HepG2 (cell line): ENCODE results near the gene VPS9D1. TPM values are rescaled to one million over a fixed set of nuclear protein-coding genes. Genes with fewer than 3 reads are reported as not detected.
A peak's percentile ranks its signal among the peaks of the same experiment; 100 is the strongest.

Experiments
- ATF4 ChIP-seq, 2 experiments: fragments of 450-650 bp in 1 of 2; sonication (generic) in 1 of 2; formaldehyde crosslinking; IDR thresholded peaks; 2 replicates each; pipeline versions ENCODE4 v1.5.0 to v1.8.0; 2020 to 2022; ENCODE audit warnings: mild to moderate bottlenecking in 1 of 2, missing genetic modification reagents in 1 of 2
- CREB1 ChIP-seq, 2 experiments: fragments of 450-650 bp in 1 of 2; IDR thresholded peaks; 2 replicates each; pipeline ENCODE4 v1.6.1; 2016 to 2017; ENCODE audit warnings: control low read depth in 1 of 2, mild to moderate bottlenecking in 1 of 2, missing compliant biosample characterization in 1 of 2, missing genetic modification characterization in 1 of 2
- DMTF1 ChIP-seq: sonication (generic); formaldehyde crosslinking; IDR thresholded peaks from 2 replicates; pipeline ENCODE4 v1.4.0; 2020; ENCODE audit warnings: mild to moderate bottlenecking, missing genetic modification reagents
- HNRNPUL1 ChIP-seq: fragments of 200-400 bp; formaldehyde crosslinking; IDR thresholded peaks from 2 replicates; pipeline ENCODE4 v1.6.1; 2017; ENCODE audit warnings: low read depth, mild to moderate bottlenecking, low read length, moderate library complexity
- KAT8 ChIP-seq: IDR thresholded peaks from 2 replicates; pipeline ENCODE4 v1.6.1; 2016; ENCODE audit warnings: missing genetic modification reagents, missing compliant biosample characterization
- MIER3 ChIP-seq: IDR thresholded peaks from 2 replicates; pipeline ENCODE4 v1.6.1; 2016; ENCODE audit warnings: missing compliant biosample characterization, borderline replicate concordance
- MTERF4 ChIP-seq: sonication (generic); formaldehyde crosslinking; IDR thresholded peaks from 2 replicates; pipeline ENCODE4 v1.8.0; 2023; ENCODE audit warnings: mild to moderate bottlenecking, missing genetic modification reagents
- RBFOX2 ChIP-seq: fragments of 200-400 bp; formaldehyde crosslinking; IDR thresholded peaks from 2 replicates; pipeline ENCODE4 v1.6.1; 2017; ENCODE audit warnings: low read depth, mild to moderate bottlenecking, low read length
- RFX3 ChIP-seq: IDR thresholded peaks from 2 replicates; pipeline ENCODE4 v1.6.1; 2016; ENCODE audit warnings: missing biosample characterization, missing genetic modification reagents
- SMAD9 ChIP-seq: sonication (generic); formaldehyde crosslinking; IDR thresholded peaks from 2 replicates; pipeline ENCODE4 v1.5.1; 2020; ENCODE audit warnings: mild to moderate bottlenecking, missing genetic modification reagents
- SOX5 ChIP-seq: IDR thresholded peaks from 2 replicates; pipeline ENCODE4 v1.6.1; 2016; ENCODE audit warnings: borderline replicate concordance
- SRSF9 ChIP-seq: fragments of 200-400 bp; formaldehyde crosslinking; IDR thresholded peaks from 2 replicates; pipeline ENCODE4 v1.6.1; 2018; ENCODE audit warnings: borderline replicate concordance, mild to moderate bottlenecking, low read depth, low read length; ENCODE audit not compliant: insufficient read depth, poor library complexity, severe bottlenecking
- WIZ ChIP-seq: sonication (generic); formaldehyde crosslinking; IDR thresholded peaks from 2 replicates; pipeline ENCODE4 v1.5.1; 2020; ENCODE audit warnings: mild to moderate bottlenecking, missing genetic modification reagents
- ZNF101 ChIP-seq: sonication (generic); formaldehyde crosslinking; IDR thresholded peaks from 2 replicates; pipeline ENCODE4 v1.4.0; 2020; ENCODE audit warnings: mild to moderate bottlenecking, low read depth, missing genetic modification reagents, borderline replicate concordance
- ZNF362 ChIP-seq: sonication (generic); formaldehyde crosslinking; IDR thresholded peaks from 2 replicates; pipeline ENCODE4 v1.4.0; 2020; ENCODE audit warnings: missing genetic modification reagents, mild to moderate bottlenecking, borderline replicate concordance
- ZNF510 ChIP-seq: sonication (generic); formaldehyde crosslinking; IDR thresholded peaks from 2 replicates; pipeline ENCODE4 v1.4.0; 2020; ENCODE audit warnings: low read depth, mild to moderate bottlenecking, missing genetic modification reagents
- ZNF710 ChIP-seq: sonication (generic); formaldehyde crosslinking; IDR thresholded peaks from 2 replicates; pipeline ENCODE4 v1.5.0; 2020; ENCODE audit warnings: mild to moderate bottlenecking, missing genetic modification reagents, borderline replicate concordance
- ZSCAN5A ChIP-seq: sonication (generic); formaldehyde crosslinking; IDR thresholded peaks from 2 replicates; pipeline ENCODE4 v1.8.0; 2022; ENCODE audit warnings: mild to moderate bottlenecking, missing genetic modification reagents, borderline replicate concordance
- polyA plus RNA-seq, 8 experiments: library from polyadenylated mRNA; depleted of rRNA in 3 of 8; stranded (reverse) in 7 of 8; unstranded in 1 of 8; fragments of >200 nt; fragmentation: Illumina TruSeq in 4 of 8; extraction: Trizol in 4 of 8; gene quantifications; 2 replicates each; pipeline versions ENCODE4 v1.2.1 to v1.2.3, GENCODE V29; 2011 to 2016; ENCODE audit warnings: low read depth in 4 of 8, missing spikeins in 1 of 8, mixed read lengths in 1 of 8; ENCODE audit not compliant: insufficient read depth in 1 of 8
- total RNA-seq, 5 experiments: library from RNA; depleted of rRNA; stranded (reverse); fragments of >200 nt; fragmentation: Illumina TruSeq; extraction: Trizol; gene quantifications; 2 replicates each; pipeline ENCODE4 v1.2.3, GENCODE V29; 2016; ENCODE audit warnings: low read depth in 1 of 5

Gene VPS9D1
- total and polyA plus RNA-seq, 2 of the 13 experiments (the other 11 are each of a cell fraction or from before 2014, with no cell fraction given) = 10.1 to 13.2 TPM

GRCh38 chr16:89720813-89721545 is at the start of gene VPS9D1, which contains the start of gene ZNF276 (continued):
- TF ChIP-seq ZNF362 (CRISPR knock-in tag) (peak; percentile 57; the same call in 1 of the 2 replicates), SMAD9 (CRISPR knock-in tag) (0 out of 2 replicates have a peak, but pooled peaks have one; percentile 38), WIZ (0 out of 2 replicates have a peak, but pooled peaks have one; percentile 69), RBFOX2 (peak; percentile 96), HNRNPUL1 (peak; percentile 37; the same call in 1 of the 2 replicates), RFX3 (no peak), KAT8 (CRISPR knock-in tag) (peak; percentile 83), ZSCAN5A (CRISPR knock-in tag) (0 out of 2 replicates have a peak, but pooled peaks have one; percentile 3), ATF4 (CRISPR knock-in tag; IDR thresholded peaks at IDR 0.05) (peak in 1 of 2 experiments; percentile 77; a peak in 2 of 4 replicates), SRSF9 (no peak), ZNF101 (CRISPR knock-in tag) (no peak; the same call in 1 of the 2 replicates), ZNF710 (CRISPR knock-in tag) (0 out of 2 replicates have a peak, but pooled peaks have one; percentile 10), CREB1 (IDR thresholded peaks at IDR 0.05) (peak; percentile 27; the same call in 1 of the 2 replicates), CREB1 (CRISPR knock-in tag; IDR thresholded peaks at IDR 0.05) (no peak), ZNF510 (peak; percentile 71; the same call in 1 of the 2 replicates), MTERF4 (CRISPR knock-in tag) (peak; percentile 96; the same call in 1 of the 2 replicates), DMTF1 (CRISPR knock-in tag) (peak; percentile 24; the same call in 1 of the 2 replicates), MIER3 (peak; percentile 29; the same call in 1 of the 2 replicates), SOX5 (CRISPR knock-in tag) (peak; percentile 8; the same call in 1 of the 2 replicates)
